H9 (cell line): Measurements from ENCODE around the gene MNAT1. TPM values are rescaled to one million over a fixed set of nuclear protein-coding genes. Genes with fewer than 3 reads are reported as not detected.

Experiments
- DNase-seq: peaks from one replicate; pipeline ENCODE4 v3.0.0-alpha.2; 2017
- H2AFZ ChIP-seq: one replicate; pipeline ENCODE4 v1.6.1; 2013; ENCODE audit warnings: mild to moderate bottlenecking, low read length, control low read depth, moderate library complexity
- H2AK5ac ChIP-seq: 2 replicates; pipeline ENCODE4 v1.6.1; 2013; ENCODE audit warnings: low read length, control low read depth, mixed read lengths; ENCODE audit not compliant: insufficient read length
- H2BK120ac ChIP-seq: one replicate; pipeline ENCODE4 v1.6.1; 2013; ENCODE audit warnings: low read depth, mild to moderate bottlenecking, low read length, control low read depth, inconsistent platforms; ENCODE audit not compliant: poor library complexity, severe bottlenecking
- H2BK12ac ChIP-seq: 2 replicates; pipeline ENCODE4 v1.6.1; 2013; ENCODE audit warnings: low read length, control low read depth, mixed read lengths, low read depth; ENCODE audit not compliant: insufficient read length
- H2BK15ac ChIP-seq: 2 replicates; pipeline ENCODE4 v1.6.1; 2013; ENCODE audit warnings: low read depth, low read length, control low read depth
- H2BK20ac ChIP-seq: one replicate; pipeline ENCODE4 v1.6.1; 2013; ENCODE audit warnings: low read depth, mild to moderate bottlenecking, low read length, control low read depth, inconsistent platforms; ENCODE audit not compliant: poor library complexity, severe bottlenecking
- H2BK5ac ChIP-seq: 2 replicates; pipeline ENCODE4 v1.6.1; 2013; ENCODE audit warnings: low read length, control low read depth, mixed read lengths; ENCODE audit not compliant: insufficient read length
- H3K14ac ChIP-seq: 2 replicates; pipeline ENCODE4 v1.6.1; 2013; ENCODE audit warnings: low read length, control low read depth; ENCODE audit not compliant: insufficient read depth
- H3K18ac ChIP-seq: 2 replicates; pipeline ENCODE4 v1.6.1; 2013; ENCODE audit warnings: low read depth, mild to moderate bottlenecking, mixed read lengths, low read length, control low read depth; ENCODE audit not compliant: insufficient read length
- H3K23ac ChIP-seq: 2 replicates; pipeline ENCODE4 v1.6.1; 2013; ENCODE audit warnings: low read length, control low read depth, mixed read lengths, low read depth; ENCODE audit not compliant: insufficient read length
- H3K23me2 ChIP-seq: 2 replicates; pipeline ENCODE4 v1.6.1; 2013; ENCODE audit warnings: low read depth, mild to moderate bottlenecking, mixed read lengths, low read length, control low read depth; ENCODE audit not compliant: insufficient read length, poor library complexity, severe bottlenecking
- H3K27ac ChIP-seq: 2 replicates; pipeline ENCODE4 v1.5.1; 2013; ENCODE audit warnings: low read length, control low read depth, mixed read lengths, low read depth; ENCODE audit not compliant: insufficient read length
- H3K27me3 ChIP-seq: 2 replicates; pipeline ENCODE4 v1.6.1; 2013; ENCODE audit warnings: low read length, control low read depth, inconsistent platforms; ENCODE audit not compliant: insufficient read depth
- H3K4ac ChIP-seq: 2 replicates; pipeline ENCODE4 v1.6.1; 2013; ENCODE audit warnings: low read depth, mild to moderate bottlenecking, control low read depth, inconsistent platforms, low read length, moderate library complexity
- H3K4me1 ChIP-seq: 2 replicates; pipeline ENCODE4 v1.6.1; 2013; ENCODE audit warnings: low read length, control low read depth, inconsistent platforms; ENCODE audit not compliant: insufficient read depth
- H3K4me2 ChIP-seq: 2 replicates; pipeline ENCODE4 v1.6.1; 2013; ENCODE audit warnings: low read length, control low read depth, mixed read lengths; ENCODE audit not compliant: insufficient read length, insufficient read depth
- H3K56ac ChIP-seq: 2 replicates; pipeline ENCODE4 v1.6.1; 2013; ENCODE audit warnings: low read depth, mild to moderate bottlenecking, mixed read lengths, low read length, control low read depth; ENCODE audit not compliant: insufficient read length
- H3K79me1 ChIP-seq: 2 replicates; pipeline ENCODE4 v1.6.1; 2013; ENCODE audit warnings: low read depth, mild to moderate bottlenecking, moderate library complexity, low read length, control low read depth, inconsistent platforms; ENCODE audit not compliant: insufficient read depth, poor library complexity, severe bottlenecking
- H3K79me2 ChIP-seq: 2 replicates; pipeline ENCODE4 v1.6.1; 2013; ENCODE audit warnings: low read length, control low read depth, inconsistent platforms; ENCODE audit not compliant: insufficient read depth
- H3K9ac ChIP-seq: 2 replicates; pipeline ENCODE4 v1.6.1; 2013; ENCODE audit warnings: low read length, control low read depth, mixed read lengths; ENCODE audit not compliant: insufficient read length; ENCODE audit errors: extremely low read depth
- H3K9me3 ChIP-seq: one replicate; pipeline ENCODE4 v1.6.1; 2013; ENCODE audit warnings: low read depth, low read length, inconsistent platforms; ENCODE audit not compliant: control insufficient read depth
- H3T11ph ChIP-seq: one replicate; pipeline ENCODE4 v1.6.1; 2013; ENCODE audit warnings: mild to moderate bottlenecking, low read length, control low read depth, inconsistent platforms
- H4K20me1 ChIP-seq: one replicate; pipeline ENCODE4 v1.6.1; 2013; ENCODE audit not compliant: control insufficient read depth, insufficient read length, insufficient read depth
- H4K5ac ChIP-seq: 2 replicates; pipeline ENCODE4 v1.6.1; 2013; ENCODE audit warnings: low read depth, mild to moderate bottlenecking, mixed read lengths, low read length, control low read depth; ENCODE audit not compliant: insufficient read length
- H4K8ac ChIP-seq: replicated peaks from 2 replicates; pipeline ENCODE4 v1.6.1; 2013; ENCODE audit warnings: low read length, control low read depth, mixed read lengths, low read depth; ENCODE audit not compliant: insufficient read length
- H4K91ac ChIP-seq: 2 replicates; pipeline ENCODE4 v1.6.1; 2013; ENCODE audit warnings: low read depth, mild to moderate bottlenecking, moderate library complexity, mixed read lengths, low read length, control low read depth; ENCODE audit not compliant: insufficient read length
- H3K27ac Mint-ChIP-seq, 3 experiments: 2 replicates in 2 of 3; 3 replicates in 1 of 3; pipeline ENCODE4 v1.8.0; 2020 to 2021; ENCODE audit warnings: mixed read lengths in 3 of 3, mild to moderate bottlenecking in 1 of 3, moderate library complexity in 1 of 3
- H3K27me3 Mint-ChIP-seq: 2 replicates; pipeline ENCODE4 v1.8.0; 2021; ENCODE audit warnings: low read depth, mild to moderate bottlenecking, moderate library complexity, mixed read lengths
- H3K36me3 Mint-ChIP-seq, 3 experiments: 2 replicates in 2 of 3; 3 replicates in 1 of 3; pipeline ENCODE4 v1.8.0; 2020 to 2021; ENCODE audit warnings: low read depth in 3 of 3, mixed read lengths in 3 of 3; ENCODE audit not compliant: insufficient read depth in 1 of 3
- H3K4me1 Mint-ChIP-seq, 2 experiments: 2 replicates each; pipeline ENCODE4 v1.8.0; 2020; ENCODE audit warnings: mixed read lengths in 2 of 2
- H3K4me3 Mint-ChIP-seq, 2 experiments: 2 replicates in 1 of 2; 3 replicates in 1 of 2; pipeline ENCODE4 v1.8.0; 2020 to 2021; ENCODE audit warnings: mild to moderate bottlenecking in 2 of 2, mixed read lengths in 2 of 2, moderate library complexity in 1 of 2
- H3K9me3 Mint-ChIP-seq, 2 experiments: 2 replicates in 1 of 2; 3 replicates in 1 of 2; pipeline ENCODE4 v1.8.0; 2020; ENCODE audit warnings: mild to moderate bottlenecking in 2 of 2, mixed read lengths in 2 of 2, moderate library complexity in 1 of 2
- WGBS: extraction: QIAGEN DNeasy Blood & Tissue Kit; methylation state at CpG from one replicate; pipeline ENCODE4 v1.1.7; 2013; ENCODE audit warnings: missing lambda C conversion rate, low lambda C conversion rate, mixed read lengths; ENCODE audit not compliant: insufficient read length; ENCODE audit errors: extremely low coverage; 5-methylcytosine and 5-hydroxymethylcytosine counted together
- total RNA-seq: library from RNA; stranded (reverse); gene quantifications from 2 replicates; pipeline ENCODE4 v1.2.1, GENCODE V29; 2021
- TF ChIP-seq, protein P1 (sequence below): fragments of 200-600 bp; sonication (generic); conservative IDR thresholded peaks from 3 replicates; pipeline ENCODE4 v1.8.0; 2021; ENCODE audit warnings: antibody characterized with exemption, mild to moderate bottlenecking

Gene MNAT1
- total RNA-seq, 1 experiment from 2014 or later = 43.1 TPM

DNA sequence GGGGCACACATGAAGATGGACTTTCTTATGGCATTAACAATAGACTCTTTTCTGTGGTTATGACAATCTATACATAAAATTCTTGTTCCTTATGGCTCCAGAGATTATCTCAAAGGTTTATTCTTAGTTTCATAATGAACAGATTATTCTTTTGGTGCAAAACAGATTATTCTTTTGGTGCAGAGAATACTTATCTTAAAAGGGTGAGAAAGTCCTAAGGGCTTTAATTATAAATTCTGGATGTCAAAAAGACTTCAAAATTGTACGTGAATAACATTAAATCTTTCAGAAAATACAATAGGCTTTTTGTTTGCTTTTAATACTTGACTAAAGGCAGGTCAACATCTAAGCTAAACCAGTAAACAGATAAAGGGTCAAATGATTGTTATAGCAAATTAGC lies 69.3 kb downstream of the MNAT1 start:
- no peak overlapping the region for H3K23ac ChIP-seq
- no peak overlapping the region for H3K4me2 ChIP-seq
- H3K23me2 ChIP-seq = no peaks in the 10 kb centered on the region
- no peaks in the 10 kb centered on the region for H3K9me3 ChIP-seq
- H3K4me3 Mint-ChIP-seq = no peak overlapping the region
- no peak overlapping the region for H3T11ph ChIP-seq
- no peak overlapping the region for H2BK20ac ChIP-seq
- H2BK5ac ChIP-seq = no peak overlapping the region
- H3K18ac ChIP-seq = no peak overlapping the region
- no peaks in the 10 kb centered on the region for H3K9me3 Mint-ChIP-seq
- H4K8ac ChIP-seq = no peak overlapping the region
- peaks cover 2 to 11% (median 3%) of the 10 kb centered on the region in 3 experiments; a peak in 3 of 7 replicates for H3K36me3 Mint-ChIP-seq
- no peaks in the 10 kb centered on the region for H4K20me1 ChIP-seq
- no peaks in the 10 kb centered on the region for H3K4me1 Mint-ChIP-seq
- H3K27me3 Mint-ChIP-seq = no peaks in the 10 kb centered on the region
- H3K27ac ChIP-seq = no peak overlapping the region
- no peak for DNase-seq
- no CpG with 5 or more reads among the region's 1 CpG for WGBS
- no peak overlapping the region for H2BK12ac ChIP-seq
- H4K5ac ChIP-seq = no peak overlapping the region
- H3K56ac ChIP-seq = no peak overlapping the region
- H2BK120ac ChIP-seq = no peak overlapping the region
- H2AK5ac ChIP-seq = no peak overlapping the region
- H2AFZ ChIP-seq = no peak overlapping the region
- H3K4me1 ChIP-seq = no peaks in the 10 kb centered on the region
- H4K91ac ChIP-seq = no peak overlapping the region
- no peaks in the 10 kb centered on the region for H3K27me3 ChIP-seq
- TF ChIP-seq, protein P1, sequence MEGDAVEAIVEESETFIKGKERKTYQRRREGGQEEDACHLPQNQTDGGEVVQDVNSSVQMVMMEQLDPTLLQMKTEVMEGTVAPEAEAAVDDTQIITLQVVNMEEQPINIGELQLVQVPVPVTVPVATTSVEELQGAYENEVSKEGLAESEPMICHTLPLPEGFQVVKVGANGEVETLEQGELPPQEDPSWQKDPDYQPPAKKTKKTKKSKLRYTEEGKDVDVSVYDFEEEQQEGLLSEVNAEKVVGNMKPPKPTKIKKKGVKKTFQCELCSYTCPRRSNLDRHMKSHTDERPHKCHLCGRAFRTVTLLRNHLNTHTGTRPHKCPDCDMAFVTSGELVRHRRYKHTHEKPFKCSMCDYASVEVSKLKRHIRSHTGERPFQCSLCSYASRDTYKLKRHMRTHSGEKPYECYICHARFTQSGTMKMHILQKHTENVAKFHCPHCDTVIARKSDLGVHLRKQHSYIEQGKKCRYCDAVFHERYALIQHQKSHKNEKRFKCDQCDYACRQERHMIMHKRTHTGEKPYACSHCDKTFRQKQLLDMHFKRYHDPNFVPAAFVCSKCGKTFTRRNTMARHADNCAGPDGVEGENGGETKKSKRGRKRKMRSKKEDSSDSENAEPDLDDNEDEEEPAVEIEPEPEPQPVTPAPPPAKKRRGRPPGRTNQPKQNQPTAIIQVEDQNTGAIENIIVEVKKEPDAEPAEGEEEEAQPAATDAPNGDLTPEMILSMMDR = no peak
- no peaks in the 10 kb centered on the region for H3K79me1 ChIP-seq
- H2BK15ac ChIP-seq = no peak overlapping the region
- no peak overlapping the region for H3K4ac ChIP-seq
- H3K27ac Mint-ChIP-seq = no peak overlapping the region
- H3K9ac ChIP-seq = no peak overlapping the region
- no peaks in the 10 kb centered on the region for H3K79me2 ChIP-seq
- H3K14ac ChIP-seq = no peak overlapping the region
